ENCODE measurements around the gene SHISA4. TPM values are rescaled to one million over a fixed set of nuclear protein-coding genes. Genes with fewer than 3 reads are reported as not detected.

SHISA4 gene
- total RNA-seq, 1 donor = 19.4 TPM

DNA sequence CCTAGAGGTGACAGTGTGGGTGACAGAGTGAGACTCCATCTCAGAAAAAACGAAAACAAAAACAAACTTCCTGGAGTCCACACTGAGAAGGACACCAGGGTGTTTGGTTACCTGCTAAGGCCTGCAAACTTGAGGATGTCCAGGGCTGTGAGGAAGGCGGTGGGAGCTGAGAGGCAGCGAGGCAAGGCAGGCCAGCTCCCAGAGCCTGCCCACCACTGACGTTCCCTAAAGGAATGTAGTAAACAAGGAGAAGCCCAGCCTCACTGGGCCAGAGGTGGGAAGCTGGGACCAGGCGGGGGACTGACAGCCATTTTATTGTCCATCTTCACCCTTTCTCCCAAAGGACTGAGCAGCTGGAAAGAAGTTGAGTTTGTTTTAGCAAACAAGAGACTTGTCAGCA is 24.1 kb downstream of the SHISA4 start:
- peak; percentile 49 for DNase-seq (ENCODE audit: low read depth)
- TF ChIP-seq, protein P1, sequence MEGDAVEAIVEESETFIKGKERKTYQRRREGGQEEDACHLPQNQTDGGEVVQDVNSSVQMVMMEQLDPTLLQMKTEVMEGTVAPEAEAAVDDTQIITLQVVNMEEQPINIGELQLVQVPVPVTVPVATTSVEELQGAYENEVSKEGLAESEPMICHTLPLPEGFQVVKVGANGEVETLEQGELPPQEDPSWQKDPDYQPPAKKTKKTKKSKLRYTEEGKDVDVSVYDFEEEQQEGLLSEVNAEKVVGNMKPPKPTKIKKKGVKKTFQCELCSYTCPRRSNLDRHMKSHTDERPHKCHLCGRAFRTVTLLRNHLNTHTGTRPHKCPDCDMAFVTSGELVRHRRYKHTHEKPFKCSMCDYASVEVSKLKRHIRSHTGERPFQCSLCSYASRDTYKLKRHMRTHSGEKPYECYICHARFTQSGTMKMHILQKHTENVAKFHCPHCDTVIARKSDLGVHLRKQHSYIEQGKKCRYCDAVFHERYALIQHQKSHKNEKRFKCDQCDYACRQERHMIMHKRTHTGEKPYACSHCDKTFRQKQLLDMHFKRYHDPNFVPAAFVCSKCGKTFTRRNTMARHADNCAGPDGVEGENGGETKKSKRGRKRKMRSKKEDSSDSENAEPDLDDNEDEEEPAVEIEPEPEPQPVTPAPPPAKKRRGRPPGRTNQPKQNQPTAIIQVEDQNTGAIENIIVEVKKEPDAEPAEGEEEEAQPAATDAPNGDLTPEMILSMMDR (IDR thresholded peaks at IDR 0.05; ENCODE audit: insufficient read depth, low read length) = no peak
- H3K4me3 ChIP-seq (ENCODE audit: low read depth, low read length) = no peak overlapping the region

DNA sequence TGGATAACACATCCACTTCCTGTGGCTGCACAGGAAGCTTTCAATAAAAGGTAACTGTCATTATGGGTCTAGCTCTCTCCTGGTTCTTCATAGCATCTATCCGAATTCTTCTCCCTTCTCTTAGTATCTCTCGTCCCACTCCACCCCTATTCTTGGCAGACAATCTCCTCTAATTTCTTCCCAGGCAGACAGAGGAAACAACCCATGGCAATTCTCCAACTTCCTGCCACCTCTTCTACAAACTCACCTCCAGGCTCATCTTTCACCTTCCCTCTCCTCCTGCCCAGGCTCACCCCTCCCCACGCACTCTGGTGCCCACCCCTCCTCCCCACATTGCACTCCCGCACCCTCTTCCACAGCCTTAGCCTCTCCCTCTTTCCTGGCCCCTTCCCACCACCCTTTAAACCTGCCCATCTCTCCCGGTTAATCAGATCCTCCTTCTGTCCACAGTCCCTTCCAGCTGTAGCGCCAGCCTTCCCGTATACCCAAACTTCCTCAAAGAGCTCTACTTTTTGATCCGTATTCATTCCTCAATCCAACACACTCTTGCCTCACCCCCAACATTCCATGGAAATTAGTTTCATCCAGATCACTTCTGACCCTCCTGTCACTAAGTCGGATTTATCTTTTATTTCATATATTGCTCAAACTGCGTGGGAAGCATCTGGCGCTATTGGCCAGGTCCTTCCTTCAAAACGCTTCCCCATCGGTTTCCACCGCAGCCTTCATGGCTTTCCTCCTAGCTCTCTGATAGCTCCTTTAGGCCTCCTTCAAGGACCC is 25.9 kb downstream of the SHISA4 start:
- no peak for DNase-seq (ENCODE audit: low read depth)

DNA sequence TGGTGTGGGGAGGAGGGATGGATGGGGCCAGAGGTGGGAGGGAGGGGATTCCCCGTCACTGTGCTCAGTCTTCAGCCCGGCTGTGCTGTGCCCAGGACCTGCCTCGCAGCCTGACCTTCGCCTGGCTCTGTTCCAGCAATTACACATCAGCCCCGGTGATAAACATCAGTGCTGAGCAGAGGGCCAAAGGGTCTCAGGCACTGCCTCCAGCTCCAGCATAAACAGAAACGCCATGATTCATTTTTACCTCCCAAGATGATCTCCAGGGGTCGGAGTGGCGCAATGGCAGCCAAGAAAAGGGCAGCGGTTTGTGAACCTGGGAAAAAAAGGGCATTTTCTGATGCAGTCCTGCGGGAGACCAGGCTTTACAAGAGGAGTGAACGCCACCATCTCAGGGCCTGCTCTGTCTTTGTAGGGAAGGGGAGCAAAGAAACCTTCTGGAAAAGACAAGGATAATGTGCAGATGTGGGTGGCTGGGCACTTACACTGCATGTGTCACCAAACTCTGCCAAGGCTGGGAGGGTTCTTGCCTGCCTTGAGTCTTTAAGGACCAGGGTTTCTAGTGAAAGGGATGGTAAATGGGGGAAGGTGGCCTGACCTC is 28.1 kb downstream of the SHISA4 start:
- TF ChIP-seq, protein P1 (IDR thresholded peaks at IDR 0.05; ENCODE audit: insufficient read depth, low read length) = no peak
- no peak overlapping the region for H3K4me3 ChIP-seq (ENCODE audit: low read depth, low read length)
- DNase-seq (ENCODE audit: low read depth) = peak; percentile 94

More for the DNA sequence above, 25.9 kb downstream of the SHISA4 start:
- TF ChIP-seq, protein P1 (IDR thresholded peaks at IDR 0.05; ENCODE audit: insufficient read depth, low read length) = no peak
- H3K4me3 ChIP-seq (ENCODE audit: low read depth, low read length) = no peak overlapping the region

DNA sequence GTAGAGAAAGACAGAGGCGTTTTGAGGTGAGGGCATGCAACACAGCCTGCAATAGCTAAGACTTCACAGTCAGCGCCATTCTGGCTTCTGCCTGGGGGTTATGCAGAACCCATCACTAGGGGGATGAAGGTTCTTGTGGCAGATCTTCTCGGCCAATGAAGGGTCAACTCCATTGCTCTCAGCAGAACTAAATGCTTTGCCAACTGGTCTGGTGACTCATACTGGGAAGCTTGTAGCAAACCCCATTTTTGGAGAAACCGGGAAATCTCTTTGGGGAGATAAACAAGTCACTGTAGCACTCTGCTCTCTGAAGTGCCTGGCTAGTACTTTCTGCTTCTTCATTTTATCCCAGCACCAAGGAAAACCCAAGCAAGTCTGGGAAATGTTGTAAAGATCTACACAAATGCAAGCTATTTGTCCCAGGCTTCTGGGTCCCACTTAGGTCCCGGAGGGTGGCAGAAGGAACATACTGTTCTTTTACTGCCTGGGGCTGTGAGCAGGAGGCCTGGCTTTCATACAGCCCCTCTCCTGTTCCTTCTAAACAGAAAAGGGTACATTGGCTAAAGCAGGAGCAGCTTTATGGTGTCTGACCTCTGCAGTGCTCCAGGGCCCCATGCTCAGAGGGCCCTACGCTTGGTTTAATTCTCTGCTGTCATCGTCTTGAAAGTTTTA is 28.8 kb downstream of the SHISA4 start:
- DNase-seq (ENCODE audit: low read depth) = peak; percentile 97
- no peak overlapping the region for H3K4me3 ChIP-seq (ENCODE audit: low read depth, low read length)
- TF ChIP-seq, protein P1 (IDR thresholded peaks at IDR 0.05; ENCODE audit: insufficient read depth, low read length) = peak; percentile 18

DNA sequence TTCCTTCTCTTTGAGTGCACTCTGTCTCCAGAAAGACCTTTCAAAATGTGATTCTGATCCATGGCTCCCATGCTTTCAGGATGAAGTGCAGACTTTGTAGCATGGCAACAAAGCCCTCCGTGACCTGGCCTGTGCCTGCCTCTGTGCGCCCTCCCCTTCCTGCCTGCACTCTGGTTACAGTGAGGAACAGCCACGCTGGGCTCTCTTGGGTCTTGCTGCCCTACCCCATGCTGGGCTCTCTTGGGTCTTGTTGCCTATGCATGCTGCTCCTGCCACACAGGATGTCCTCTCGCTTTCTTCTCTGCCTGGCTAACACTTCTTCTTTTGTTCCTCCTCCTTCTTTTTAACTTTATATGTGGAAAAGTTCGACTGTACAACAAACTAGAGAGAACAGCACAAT is 29.6 kb downstream of the SHISA4 start:
- no peak overlapping the region for H3K4me3 ChIP-seq (ENCODE audit: low read depth, low read length)
- TF ChIP-seq, protein P1 (IDR thresholded peaks at IDR 0.05; ENCODE audit: insufficient read depth, low read length) = no peak
- DNase-seq (ENCODE audit: low read depth) = no peak

DNA sequence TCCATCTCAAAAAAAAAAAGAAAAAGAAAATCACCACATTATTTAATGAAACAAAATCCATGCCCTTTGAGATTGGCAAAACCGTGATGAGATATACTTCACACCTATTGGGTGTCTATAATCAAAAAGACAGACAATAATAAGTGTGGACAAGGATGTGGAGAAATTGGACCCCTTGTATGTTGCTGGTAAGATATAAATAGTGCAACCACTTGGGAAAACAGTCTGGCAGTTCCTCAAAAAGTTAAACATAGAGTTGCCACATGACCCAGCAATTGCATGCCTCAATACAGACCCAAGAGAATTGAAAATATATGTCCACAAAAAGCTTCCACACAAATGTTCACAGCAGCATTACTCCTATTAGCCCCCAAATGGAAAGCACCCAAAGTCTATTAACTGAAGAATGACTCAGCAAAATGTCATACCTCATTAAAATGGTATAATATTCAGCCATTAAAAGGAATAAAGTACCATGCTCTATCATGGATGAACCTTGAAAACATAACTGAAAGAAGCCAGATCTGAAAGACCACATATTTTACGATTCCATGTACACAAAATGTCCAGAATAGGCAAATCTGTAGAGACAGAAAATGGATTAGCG is 33.4 kb downstream of the SHISA4 start:
- TF ChIP-seq, protein P1 (IDR thresholded peaks at IDR 0.05; ENCODE audit: insufficient read depth, low read length) = no peak
- DNase-seq (ENCODE audit: low read depth) = no peak
- H3K4me3 ChIP-seq (ENCODE audit: low read depth, low read length) = no peak overlapping the region
